Prostate gland (tissue), 2 donors: ENCODE measurements around the gene ISCA1. TPM values are rescaled to one million over a fixed set of nuclear protein-coding genes. Genes with fewer than 3 reads are reported as not detected.

ENCODE experiments used
- DNase-seq: peaks from one replicate; pipeline ENCODE4 v3.0.0-alpha.2; 2019; ENCODE audit warnings: low spot score
- H3K27ac ChIP-seq, 2 donors: fragments of 200-600 bp; sonication (generic); 2 replicates each; pipeline ENCODE4 v1.5.1; 2017 to 2019
- H3K27me3 ChIP-seq: fragments of 200-600 bp; sonication (generic); replicated peaks from 2 replicates; pipeline ENCODE4 v1.5.1; 2019; ENCODE audit not compliant: insufficient read depth
- H3K36me3 ChIP-seq, 2 donors: fragments of 200-600 bp; sonication (generic); 1 replicate in 1 of 2; 2 replicates in 1 of 2; pipeline versions ENCODE4 v1.5.1 to v1.8.1; 2017 to 2019
- H3K4me1 ChIP-seq: fragments of 200-600 bp; sonication (generic); replicated peaks from 2 replicates; pipeline ENCODE4 v1.5.1; 2019
- H3K4me3 ChIP-seq, 2 donors: fragments of 200-600 bp; sonication (generic); 2 replicates each; pipeline ENCODE4 v1.5.1; 2017 to 2019
- H3K9me3 ChIP-seq: fragments of 200-600 bp; sonication (generic); 2 replicates; pipeline ENCODE4 v1.5.1; 2017
- CTCF ChIP-seq, 4 experiments: fragments of 200-600 bp in 2 of 4; fragments of 450-650 bp in 2 of 4; sonication (generic) in 2 of 4; IDR thresholded peaks; 1 replicate in 3 of 4; 2 replicates in 1 of 4; pipeline ENCODE4 v1.5.1; 2016 to 2019; ENCODE audit warnings: antibody characterized with exemption in 4 of 4, mild to moderate bottlenecking in 2 of 4, moderate library complexity in 2 of 4
- POLR2A ChIP-seq: fragments of 450-650 bp; IDR thresholded peaks from one replicate; pipeline ENCODE4 v1.6.1; 2016; ENCODE audit warnings: antibody characterized with exemption, mild to moderate bottlenecking
- POLR2AphosphoS5 ChIP-seq: sonication (generic); formaldehyde crosslinking; IDR thresholded peaks from one replicate; pipeline ENCODE4 v1.6.1; 2017; ENCODE audit warnings: antibody characterized with exemption
- WGBS: methylation state at CpG from one replicate; pipeline ENCODE4 v1.1.5; 2018; 5-methylcytosine and 5-hydroxymethylcytosine counted together
- intact Hi-C: fragments of 100-400 bp; cut with DNase I; formaldehyde crosslinking; loops from one replicate; pipeline ENCODE4 v1.14.2; 2022
- total RNA-seq, 2 donors: library from RNA; depleted of rRNA; stranded (reverse); fragments of >200 nt; gene quantifications; one replicate each; pipeline ENCODE4 v1.1.0, GENCODE V29; 2016

The ISCA1 gene
- total RNA-seq, 2 donors from 2014 or later: 39.4 to 51.9 TPM

- DNase-seq: no peak
- Histone ChIP-seq H3K4me3 (no peak overlapping the region), H3K36me3 (no peaks in the 10 kb centered on the region), H3K27me3 (no peaks in the 10 kb centered on the region), H3K4me1 (peaks cover 3% of the 10 kb centered on the region), H3K27ac (no peak overlapping the region), H3K9me3 (no peaks in the 10 kb centered on the region)
- intact Hi-C loops: no loop called here
- TF ChIP-seq POLR2AphosphoS5 (no peak), CTCF (IDR thresholded peaks at IDR 0.05) (no peak), POLR2A (no peak)
- WGBS: 83% methylated on average over 3 of the region's 3 CpGs
These were observed 6.4 kb downstream of the ISCA1 start for GRCh38 chr9:86275962-86276361.

DNA sequence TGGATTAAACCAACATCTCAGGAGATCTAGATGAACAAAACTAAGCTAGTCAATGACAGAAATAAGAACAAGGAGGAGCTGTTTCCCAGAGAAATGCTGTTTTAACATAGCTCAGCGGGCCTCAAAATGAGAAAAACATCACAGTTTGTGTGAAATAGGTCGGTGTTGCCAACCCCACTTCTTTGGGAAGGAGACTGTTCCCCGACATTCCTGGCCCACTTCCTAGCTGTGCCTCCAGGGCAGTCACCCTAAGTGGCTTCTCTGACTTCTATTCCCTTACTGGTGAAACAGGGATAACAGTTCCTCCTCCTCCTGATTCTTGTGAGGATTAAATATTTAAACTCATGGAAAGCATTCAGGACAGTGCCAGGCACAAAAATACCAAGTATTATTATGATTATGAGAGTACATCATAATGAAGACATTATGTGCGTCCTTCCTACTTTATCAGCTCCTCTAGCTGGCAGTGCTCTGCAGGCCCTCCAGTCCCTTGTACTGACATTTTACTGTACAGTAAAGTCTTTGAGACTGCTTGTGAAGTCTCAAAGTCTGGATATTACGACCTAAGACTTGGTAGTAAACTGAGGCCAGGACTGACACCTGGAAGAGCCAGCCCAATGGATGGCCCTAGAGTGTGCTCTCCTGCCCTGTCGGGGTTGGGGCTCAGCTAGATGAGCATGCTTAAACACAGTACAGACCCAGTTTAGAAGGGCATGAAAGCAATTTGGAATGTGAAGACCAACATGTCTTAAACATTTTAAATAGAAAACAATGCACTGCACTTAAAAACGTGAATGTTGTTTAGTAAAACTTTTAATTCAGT is 7.3 kb downstream of the ISCA1 start:
- intact Hi-C loops: no loop called here
- Histone ChIP-seq H3K27ac (no peak overlapping the region), H3K9me3 (no peaks in the 10 kb centered on the region), H3K27me3 (no peaks in the 10 kb centered on the region), H3K4me3 (no peak overlapping the region), H3K4me1 (peaks cover 3% of the 10 kb centered on the region), H3K36me3 (no peaks in the 10 kb centered on the region)
- no peak for TF ChIP-seq POLR2A
- TF ChIP-seq POLR2AphosphoS5: no peak
- no peak for TF ChIP-seq CTCF (IDR thresholded peaks at IDR 0.05)
- 73% methylated on average over 7 of the region's 7 CpGs for WGBS
- DNase-seq: no peak

DNA sequence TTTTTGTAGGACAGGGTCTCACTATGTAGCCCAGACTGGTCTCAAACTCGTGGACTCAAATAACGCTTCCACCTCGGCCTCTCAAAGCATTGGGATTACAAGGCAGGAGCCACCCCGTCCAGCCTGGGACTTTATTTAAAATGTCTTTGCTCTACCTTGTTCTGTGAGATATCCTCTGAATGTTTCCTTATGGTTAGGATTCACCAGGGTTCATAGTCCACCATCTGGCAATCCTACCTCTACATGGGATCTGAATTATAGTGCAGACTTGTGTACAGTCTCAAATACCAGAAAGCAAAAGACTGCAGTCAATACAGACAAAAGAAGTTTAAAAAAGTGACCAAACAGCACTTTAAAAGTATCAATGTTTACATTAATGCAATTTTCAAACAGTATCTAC is 10.1 kb downstream of the ISCA1 start:
- intact Hi-C loops: no loop called here
- no peaks in the 10 kb centered on the region for H3K36me3 ChIP-seq
- 93% methylated on average over 4 of the region's 4 CpGs for WGBS
- no peak overlapping the region for H3K27ac ChIP-seq
- no peaks in the 10 kb centered on the region for H3K9me3 ChIP-seq
- no peak for TF ChIP-seq POLR2A
- no peak for TF ChIP-seq CTCF (IDR thresholded peaks at IDR 0.05)
- no peak for TF ChIP-seq POLR2AphosphoS5
- no peak for DNase-seq
- no peaks in the 10 kb centered on the region for H3K27me3 ChIP-seq
- H3K4me3 ChIP-seq: no peak overlapping the region
- no peaks in the 10 kb centered on the region for H3K4me1 ChIP-seq

DNA sequence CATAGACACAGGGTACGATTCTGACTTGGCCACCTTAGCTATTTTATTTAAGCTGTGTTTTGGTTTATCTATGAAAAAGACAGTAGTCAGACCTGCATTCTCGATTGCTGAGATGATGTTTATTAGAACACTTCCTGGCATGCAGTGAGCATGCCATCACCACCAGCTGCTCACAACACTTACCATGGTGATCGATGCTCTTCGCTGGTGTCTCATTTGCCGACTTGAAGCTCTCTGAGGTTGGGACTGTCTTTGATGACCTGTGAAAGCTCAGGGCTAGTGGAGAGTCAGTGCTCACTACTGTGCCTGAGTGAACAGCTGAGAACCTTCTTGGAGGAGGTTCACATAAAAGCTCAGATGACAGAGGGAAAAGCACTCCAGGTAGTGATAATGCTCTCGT is 18.5 kb downstream of the ISCA1 start:
- 95% methylated on average over 6 of the region's 6 CpGs for WGBS
- H3K36me3 ChIP-seq: peaks cover 0 to 4% of the 10 kb centered on the region in 2 donors
- H3K4me1 ChIP-seq: no peaks in the 10 kb centered on the region
- DNase-seq: no peak
- no peaks in the 10 kb centered on the region for H3K27me3 ChIP-seq
- no peak overlapping the region for H3K4me3 ChIP-seq
- intact Hi-C loops: no loop called here
- no peaks in the 10 kb centered on the region for H3K9me3 ChIP-seq
- TF ChIP-seq CTCF (IDR thresholded peaks at IDR 0.05) (no peak), POLR2AphosphoS5 (no peak), POLR2A (no peak)
- H3K27ac ChIP-seq: no peak overlapping the region

DNA sequence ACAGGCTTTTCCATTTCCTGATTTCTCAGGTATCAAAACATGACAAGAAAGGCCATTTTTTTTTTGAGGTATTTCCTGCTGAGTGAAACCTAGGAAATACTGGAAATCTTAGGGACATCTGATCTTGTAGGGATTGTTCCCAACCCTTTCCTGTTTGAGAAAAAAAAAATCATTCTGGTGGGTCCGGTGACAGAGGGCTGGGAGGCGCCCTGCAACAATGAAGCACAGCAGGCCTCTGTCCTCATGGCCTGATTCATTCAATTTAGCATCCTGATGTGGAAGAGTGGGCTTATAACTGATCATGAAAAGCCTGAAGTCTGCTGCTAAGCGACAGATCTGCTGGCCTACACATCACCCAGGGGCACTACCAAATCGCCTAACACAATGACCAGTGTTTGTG is 19.8 kb downstream of the ISCA1 start:
- peaks cover 0 to 4% of the 10 kb centered on the region in 2 donors for H3K36me3 ChIP-seq
- intact Hi-C loops: no loop called here
- H3K4me1 ChIP-seq: no peaks in the 10 kb centered on the region
- no peak for DNase-seq
- H3K27me3 ChIP-seq: no peaks in the 10 kb centered on the region
- no peaks in the 10 kb centered on the region for H3K9me3 ChIP-seq
- H3K27ac ChIP-seq: no peak overlapping the region
- WGBS: 81% methylated on average over 4 of the region's 4 CpGs
- no peak overlapping the region for H3K4me3 ChIP-seq
- TF ChIP-seq POLR2A (no peak), POLR2AphosphoS5 (no peak), CTCF (IDR thresholded peaks at IDR 0.05) (no peak)
